ENCODE data around the gene YIPF4.

- TF ChIP-seq CTCF (IDR thresholded peaks at IDR 0.05) (no peak), EP300 (IDR thresholded peaks at IDR 0.05) (no peak)
Measured at GRCh38 chr2:32246911-32247310, 30.8 kb upstream of the YIPF4 start.
